WTC11 (cell line): ENCODE results near the gene ARPC1A. TPM values are rescaled to one million over a fixed set of nuclear protein-coding genes. Genes with fewer than 3 reads are reported as not detected.

Experiments
- ATAC-seq: fragments of 200-7000 bp; cut with Tn5 transposase; 2 replicates; pipeline ENCODE4 v1.10.0; 2021; ENCODE audit warnings: mild to moderate bottlenecking, moderate library complexity
- CTCF ChIA-PET: fragments of 300-600 bp; sonication (Branson Sonifier 250); formaldehyde crosslinking; loops from one replicate; lab custom pipeline; 2021; ENCODE audit warnings: antibody characterized with exemption; lab: Charles Lee
- POLR2A ChIA-PET: fragments of 350-600 bp; sonication (Branson Sonifier 250); formaldehyde crosslinking; loops from one replicate; lab custom pipeline; 2021; ENCODE audit warnings: antibody characterized with exemption; lab: Charles Lee
- DNase-seq: peaks from one replicate; pipeline ENCODE4 v3.0.0; 2021; ENCODE audit warnings: low spot score
- H3K27ac Mint-ChIP-seq: 2 replicates; pipeline ENCODE4 v1.8.0; 2021; ENCODE audit warnings: mixed read lengths
- H3K27me3 Mint-ChIP-seq: 2 replicates; pipeline ENCODE4 v1.8.0; 2021; ENCODE audit warnings: low read depth, mild to moderate bottlenecking, moderate library complexity, mixed read lengths
- H3K36me3 Mint-ChIP-seq: 2 replicates; pipeline ENCODE4 v1.8.0; 2021; ENCODE audit warnings: mixed read lengths
- H3K4me1 Mint-ChIP-seq: 2 replicates; pipeline ENCODE4 v1.8.0; 2022; ENCODE audit warnings: mixed read lengths
- H3K4me3 Mint-ChIP-seq: 2 replicates; pipeline ENCODE4 v1.8.0; 2021; ENCODE audit warnings: mild to moderate bottlenecking, moderate library complexity, mixed read lengths
- H3K9me3 Mint-ChIP-seq: 2 replicates; pipeline ENCODE4 v1.8.0; 2021; ENCODE audit warnings: mixed read lengths
- ATF3 ChIP-seq: sonication (generic); formaldehyde crosslinking; conservative IDR thresholded peaks from 2 replicates; pipeline ENCODE4 v1.8.1; 2022; ENCODE audit warnings: mild to moderate bottlenecking, missing genetic modification reagents
- ATF6 ChIP-seq: sonication (generic); formaldehyde crosslinking; IDR thresholded peaks from 2 replicates; pipeline ENCODE4 v1.8.1; 2023; ENCODE audit warnings: mild to moderate bottlenecking, missing genetic modification reagents
- E2F4 ChIP-seq: sonication (generic); formaldehyde crosslinking; IDR thresholded peaks from 2 replicates; pipeline ENCODE4 v1.8.1; 2022; ENCODE audit warnings: low read depth, mild to moderate bottlenecking, moderate library complexity, missing genetic modification reagents, borderline replicate concordance
- ETV6 ChIP-seq: sonication (generic); formaldehyde crosslinking; IDR thresholded peaks from 2 replicates; pipeline ENCODE4 v1.8.1; 2022; ENCODE audit warnings: mild to moderate bottlenecking, missing genetic modification reagents
- GABPB1 ChIP-seq: sonication (generic); formaldehyde crosslinking; IDR thresholded peaks from 2 replicates; pipeline ENCODE4 v1.8.1; 2023; ENCODE audit warnings: mild to moderate bottlenecking, missing genetic modification reagents
- IRF2 ChIP-seq: sonication (generic); formaldehyde crosslinking; IDR thresholded peaks from 2 replicates; pipeline ENCODE4 v1.8.0; 2022; ENCODE audit warnings: low read depth, missing genetic modification reagents, borderline replicate concordance
- KAT7 ChIP-seq: sonication (generic); formaldehyde crosslinking; IDR thresholded peaks from 2 replicates; pipeline ENCODE4 v1.8.1; 2023; ENCODE audit warnings: missing genetic modification reagents, mild to moderate bottlenecking, borderline replicate concordance
- PRDM15 ChIP-seq: sonication (generic); formaldehyde crosslinking; IDR thresholded peaks from 2 replicates; pipeline ENCODE4 v1.8.0; 2022; ENCODE audit warnings: missing genetic modification reagents
- RORB ChIP-seq: fragments of 250-450 bp; sonication (Bioruptor Pico); IDR thresholded peaks from 2 replicates; pipeline ENCODE4 v1.9.0; 2021; ENCODE audit warnings: mild to moderate bottlenecking
- TEAD4 ChIP-seq: sonication (generic); formaldehyde crosslinking; IDR thresholded peaks from 2 replicates; pipeline ENCODE4 v1.8.0; 2022; ENCODE audit warnings: mild to moderate bottlenecking, missing genetic modification reagents
- ZBTB21 ChIP-seq: sonication (generic); formaldehyde crosslinking; IDR thresholded peaks from 2 replicates; pipeline ENCODE4 v1.8.1; 2023; ENCODE audit warnings: mild to moderate bottlenecking, missing genetic modification reagents, borderline replicate concordance
- ZNF121 ChIP-seq: sonication (generic); formaldehyde crosslinking; IDR thresholded peaks from 2 replicates; pipeline ENCODE4 v1.8.0; 2023; ENCODE audit warnings: missing genetic modification reagents
- ZNF232 ChIP-seq: sonication (generic); formaldehyde crosslinking; IDR thresholded peaks from 2 replicates; pipeline ENCODE4 v1.8.0; 2022; ENCODE audit warnings: mild to moderate bottlenecking, missing genetic modification reagents
- ZNF416 ChIP-seq: fragments of 250-450 bp; sonication (Bioruptor Pico); IDR thresholded peaks from 2 replicates; pipeline ENCODE4 v1.9.0; 2021; ENCODE audit warnings: mild to moderate bottlenecking, inconsistent platforms
- ZNF425 ChIP-seq: fragments of 250-450 bp; sonication (Bioruptor Pico); conservative IDR thresholded peaks from 2 replicates; pipeline ENCODE4 v1.9.0; 2021; ENCODE audit warnings: mild to moderate bottlenecking
- ZSCAN18 ChIP-seq: fragments of 250-450 bp; sonication (Bioruptor Pico); IDR thresholded peaks from 2 replicates; pipeline ENCODE4 v2.1.2; 2022; ENCODE audit warnings: mild to moderate bottlenecking, moderate library complexity
- total RNA-seq: library from RNA; stranded (reverse); gene quantifications from 3 replicates; pipeline ENCODE4 v1.2.3, GENCODE V29; 2021

ARPC1A gene
- total RNA-seq, 1 experiment from 2014 or later, result 149 TPM

- DNase-seq (no peak), ATAC-seq (no peak)
- Mint-ChIP-seq H3K4me1 (peaks cover 12% of the 10 kb centered on the region), H3K9me3 (no peaks in the 10 kb centered on the region), H3K36me3 (peaks cover 20% of the 10 kb centered on the region), H3K27me3 (no peaks in the 10 kb centered on the region), H3K27ac (no peak overlapping the region), H3K4me3 (no peak overlapping the region)
- ChIA-PET POLR2A (interaction anchor here (0.7 kb wide), 1 partner anchor 14 kb away, joined by 3 read pairs; no protein-coding TSS in a partner anchor), CTCF (interaction anchor here (1.1 kb wide), 1 partner anchor 20 kb away, joined by 3 read pairs; no protein-coding TSS in a partner anchor)
- TF ChIP-seq ZNF232 (CRISPR knock-in tag) (no peak), ZNF121 (CRISPR knock-in tag) (no peak), ZBTB21 (CRISPR knock-in tag) (no peak), IRF2 (no peak), ATF3 (CRISPR knock-in tag) (no peak), ZNF425 (CRISPR knock-in tag) (no peak), ZSCAN18 (CRISPR knock-in tag) (no peak), KAT7 (CRISPR knock-in tag) (no peak), E2F4 (CRISPR knock-in tag) (no peak), ZNF416 (CRISPR knock-in tag) (no peak), PRDM15 (CRISPR knock-in tag) (no peak), TEAD4 (no peak), GABPB1 (no peak), ATF6 (no peak), RORB (CRISPR knock-in tag) (no peak), ETV6 (CRISPR knock-in tag) (no peak)
Observed at GRCh38 chr7:99389772-99390171, 64.1 kb downstream of the ARPC1A start.
